HEK293 (cell line): ENCODE results near the gene SHBG.
"Not testable (repeated sequence)": the region's sequence is repeated elsewhere in the genome, so short reads cannot be mapped to it uniquely, and the experiment has no call there.

Source experiments
- CTCF ChIA-PET: fragments of 350-600 bp; formaldehyde crosslinking; extraction: SDS; loops from one replicate; lab custom pipeline; 2021; ENCODE audit warnings: antibody characterized with exemption; lab: Yijun Ruan, JAX
- POLR2A ChIA-PET: fragments of 300-600 bp; formaldehyde crosslinking; extraction: SDS; loops from one replicate; lab custom pipeline; 2020; ENCODE audit warnings: antibody characterized with exemption, inconsistent platforms; lab: Yijun Ruan, JAX
- H3K27ac ChIP-seq: fragments of 200-500 bp; sonication (Bioruptor generic); 2 replicates; pipeline ENCODE4 v1.5.1; 2014; ENCODE audit warnings: low read depth, low read length, control low read depth, inconsistent platforms; ENCODE audit errors: extremely low read depth
- H3K36me3 ChIP-seq, 2 experiments: fragments of 200-500 bp in 1 of 2; sonication (Bioruptor generic) in 1 of 2; 1 replicate in 1 of 2; 2 replicates in 1 of 2; pipeline ENCODE4 v1.5.1; 2014 to 2017; ENCODE audit warnings: inconsistent platforms in 2 of 2, low read length in 2 of 2; ENCODE audit not compliant: control insufficient read depth in 2 of 2, insufficient read depth in 1 of 2
- H3K4me1 ChIP-seq: fragments of 200-500 bp; sonication (Bioruptor generic); 2 replicates; pipeline ENCODE4 v1.5.1; 2014; ENCODE audit warnings: mild to moderate bottlenecking, low read length, inconsistent platforms; ENCODE audit not compliant: control insufficient read depth, insufficient read depth
- H3K4me3 ChIP-seq: 2 replicates; pipeline ENCODE4 v1.5.1; 2011; ENCODE audit warnings: low read depth, mild to moderate bottlenecking, control low read depth, low read length, moderate library complexity
- H3K9me3 ChIP-seq: fragments of 200-500 bp; sonication (Bioruptor generic); 2 replicates; pipeline ENCODE4 v1.5.1; 2014; ENCODE audit warnings: low read depth, low read length, inconsistent platforms; ENCODE audit not compliant: control insufficient read depth, insufficient read depth
- HOXA7 ChIP-seq: sonication (generic); formaldehyde crosslinking; IDR thresholded peaks from 2 replicates; pipeline ENCODE4 v1.8.1; 2022; ENCODE audit warnings: missing genetic modification reagents, borderline replicate concordance
- KLF10 ChIP-seq: fragments of 450-650 bp; IDR thresholded peaks from 2 replicates; pipeline ENCODE4 v1.5.1; 2018; ENCODE audit warnings: missing biosample characterization, mild to moderate bottlenecking, missing genetic modification characterization
- SCRT2 ChIP-seq: fragments of 450-650 bp; formaldehyde crosslinking; IDR thresholded peaks from 2 replicates; pipeline ENCODE4 v1.5.1; 2016; ENCODE audit warnings: missing biosample characterization, missing genetic modification characterization
- SETDB1 ChIP-seq: IDR thresholded peaks from one replicate; pipeline ENCODE4 v1.6.1; 2017; ENCODE audit warnings: mild to moderate bottlenecking, low read length, moderate library complexity, mixed read lengths; ENCODE audit not compliant: insufficient read length
- ZBTB7A ChIP-seq: fragments of 450-650 bp; formaldehyde crosslinking; IDR thresholded peaks from 2 replicates; pipeline ENCODE4 v1.5.1; 2016; ENCODE audit warnings: low read depth, missing biosample characterization, missing genetic modification characterization
- ZEB2 ChIP-seq: fragments of 450-650 bp; formaldehyde crosslinking; IDR thresholded peaks from 2 replicates; pipeline ENCODE4 v1.5.1; 2016; ENCODE audit warnings: missing biosample characterization, missing genetic modification characterization
- ZNF175 ChIP-seq: fragments of 450-650 bp; formaldehyde crosslinking; IDR thresholded peaks from 2 replicates; pipeline ENCODE4 v1.5.1; 2016; ENCODE audit warnings: missing biosample characterization, missing genetic modification characterization
- ZNF19 ChIP-seq: fragments of 450-650 bp; formaldehyde crosslinking; IDR thresholded peaks from 2 replicates; pipeline ENCODE4; 2016; ENCODE audit warnings: missing biosample characterization, missing genetic modification characterization, low read depth
- ZNF202 ChIP-seq: fragments of 450-650 bp; formaldehyde crosslinking; IDR thresholded peaks from 2 replicates; pipeline ENCODE4 v1.5.1; 2016; ENCODE audit warnings: missing biosample characterization, missing genetic modification characterization, borderline replicate concordance
- ZNF23 ChIP-seq: fragments of 450-650 bp; formaldehyde crosslinking; IDR thresholded peaks from 2 replicates; pipeline ENCODE4 v1.5.1; 2016; ENCODE audit warnings: missing biosample characterization, missing genetic modification characterization, borderline replicate concordance
- ZNF664 ChIP-seq: fragments of 450-650 bp; formaldehyde crosslinking; IDR thresholded peaks from 2 replicates; pipeline ENCODE4 v1.5.1; 2016; ENCODE audit warnings: missing biosample characterization, missing genetic modification characterization
- ZNF677 ChIP-seq: fragments of 450-650 bp; IDR thresholded peaks from 2 replicates; pipeline ENCODE4 v1.5.0; 2018; ENCODE audit warnings: missing biosample characterization, mild to moderate bottlenecking, missing genetic modification characterization, moderate library complexity
- ZNF776 ChIP-seq: fragments of 450-650 bp; formaldehyde crosslinking; IDR thresholded peaks from 2 replicates; pipeline ENCODE4 v1.5.0; 2017; ENCODE audit warnings: missing biosample characterization, missing genetic modification characterization, borderline replicate concordance
- ZNF777 ChIP-seq: fragments of 450-650 bp; formaldehyde crosslinking; IDR thresholded peaks from 2 replicates; pipeline ENCODE4 v1.5.1; 2017; ENCODE audit warnings: missing biosample characterization, missing genetic modification characterization, borderline replicate concordance
- TF ChIP-seq, protein P1 (sequence below): IDR thresholded peaks from 2 replicates; pipeline ENCODE4 v1.6.1; 2011; ENCODE audit warnings: mild to moderate bottlenecking, low read depth, low read length, borderline replicate concordance
- TF ChIP-seq, protein P2 (sequence below): fragments of 450-650 bp; formaldehyde crosslinking; IDR thresholded peaks from 2 replicates; pipeline ENCODE4 v1.5.1; 2016; ENCODE audit warnings: missing biosample characterization, missing genetic modification characterization

The SHBG gene

DNA sequence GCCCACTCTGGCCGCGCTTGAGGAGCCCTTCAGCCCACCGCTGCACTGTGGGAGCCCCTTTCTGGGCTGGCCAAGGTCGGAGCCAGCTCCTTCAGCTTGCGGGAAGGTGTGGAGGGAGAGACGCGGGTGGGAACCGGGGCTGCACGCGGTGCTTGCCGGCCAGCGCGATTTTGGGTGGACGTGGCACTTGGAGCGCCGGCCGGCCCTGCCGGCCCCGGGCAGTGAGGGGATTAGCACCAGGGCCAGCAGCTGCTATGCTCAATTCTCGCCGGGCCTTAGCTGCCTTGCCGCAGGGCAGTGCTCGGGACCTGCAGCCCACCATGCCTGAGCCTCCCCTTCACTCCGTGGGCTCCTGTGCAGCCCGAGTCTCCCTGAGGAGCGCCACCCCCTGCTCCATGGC, 10.8 kb downstream of the SHBG start:
- POLR2A ChIA-PET: interaction anchor here (0.6 to 2.2 kb wide), 3 partner anchors 14 to 46 kb away, joined by 4 to 10 read pairs (median 5); partner anchors contain the start of genes SAT2 and TP53
- H3K4me1 ChIP-seq: no peaks in the 10 kb centered on the region
- H3K4me3 ChIP-seq: no peak overlapping the region
- no peak for TF ChIP-seq ZNF677 (tag by site-specific recombination)
- TF ChIP-seq ZEB2: no peak
- no peak for TF ChIP-seq ZBTB7A (tag by site-specific recombination)
- TF ChIP-seq, protein P1, sequence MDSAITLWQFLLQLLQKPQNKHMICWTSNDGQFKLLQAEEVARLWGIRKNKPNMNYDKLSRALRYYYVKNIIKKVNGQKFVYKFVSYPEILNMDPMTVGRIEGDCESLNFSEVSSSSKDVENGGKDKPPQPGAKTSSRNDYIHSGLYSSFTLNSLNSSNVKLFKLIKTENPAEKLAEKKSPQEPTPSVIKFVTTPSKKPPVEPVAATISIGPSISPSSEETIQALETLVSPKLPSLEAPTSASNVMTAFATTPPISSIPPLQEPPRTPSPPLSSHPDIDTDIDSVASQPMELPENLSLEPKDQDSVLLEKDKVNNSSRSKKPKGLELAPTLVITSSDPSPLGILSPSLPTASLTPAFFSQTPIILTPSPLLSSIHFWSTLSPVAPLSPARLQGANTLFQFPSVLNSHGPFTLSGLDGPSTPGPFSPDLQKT: no peak
- no peak for TF ChIP-seq ZNF202 (tag by site-specific recombination)
- TF ChIP-seq SETDB1: no peak
- no peaks in the 10 kb centered on the region for H3K9me3 ChIP-seq
- CTCF ChIA-PET: interaction anchor here (1.4 to 2.8 kb wide), 2 partner anchors 8 to 47 kb away, joined by 5 to 17 read pairs; partner anchors contain the start of genes TP53 and WRAP53
- no peak overlapping the region for H3K27ac ChIP-seq
- no peaks in the 10 kb centered on the region for H3K36me3 ChIP-seq

GRCh38 chr17:7641635-7642034, 11.7 kb downstream of the SHBG start:
- not testable (repeated sequence) for H3K9me3 ChIP-seq, H3K4me1 ChIP-seq, H3K4me3 ChIP-seq, H3K27ac ChIP-seq, H3K36me3 ChIP-seq
- CTCF ChIA-PET: interaction anchor here (1.1 to 2.8 kb wide), 3 partner anchors 8 to 46 kb away, joined by 3 to 17 read pairs (median 5); partner anchors contain the start of genes TP53 and WRAP53
- POLR2A ChIA-PET: interaction anchor here (0.6 to 2.2 kb wide), 5 partner anchors 9 to 45 kb away, joined by 3 to 10 read pairs (median 4); partner anchors contain the start of genes ATP1B2, SAT2 and TP53

- POLR2A ChIA-PET: no interaction called here
- CTCF ChIA-PET: no interaction called here
- no peaks in the 10 kb centered on the region for H3K36me3 ChIP-seq
- no peaks in the 10 kb centered on the region for H3K4me1 ChIP-seq
- no peak overlapping the region for H3K4me3 ChIP-seq
- TF ChIP-seq ZNF19 (tag by site-specific recombination): no peak
- TF ChIP-seq, protein P2, sequence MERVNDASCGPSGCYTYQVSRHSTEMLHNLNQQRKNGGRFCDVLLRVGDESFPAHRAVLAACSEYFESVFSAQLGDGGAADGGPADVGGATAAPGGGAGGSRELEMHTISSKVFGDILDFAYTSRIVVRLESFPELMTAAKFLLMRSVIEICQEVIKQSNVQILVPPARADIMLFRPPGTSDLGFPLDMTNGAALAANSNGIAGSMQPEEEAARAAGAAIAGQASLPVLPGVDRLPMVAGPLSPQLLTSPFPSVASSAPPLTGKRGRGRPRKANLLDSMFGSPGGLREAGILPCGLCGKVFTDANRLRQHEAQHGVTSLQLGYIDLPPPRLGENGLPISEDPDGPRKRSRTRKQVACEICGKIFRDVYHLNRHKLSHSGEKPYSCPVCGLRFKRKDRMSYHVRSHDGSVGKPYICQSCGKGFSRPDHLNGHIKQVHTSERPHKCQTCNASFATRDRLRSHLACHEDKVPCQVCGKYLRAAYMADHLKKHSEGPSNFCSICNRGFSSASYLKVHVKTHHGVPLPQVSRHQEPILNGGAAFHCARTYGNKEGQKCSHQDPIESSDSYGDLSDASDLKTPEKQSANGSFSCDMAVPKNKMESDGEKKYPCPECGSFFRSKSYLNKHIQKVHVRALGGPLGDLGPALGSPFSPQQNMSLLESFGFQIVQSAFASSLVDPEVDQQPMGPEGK (tag by site-specific recombination): no peak
- no peak for TF ChIP-seq ZNF664 (tag by site-specific recombination)
- no peak for TF ChIP-seq HOXA7 (CRISPR knock-in tag)
- TF ChIP-seq ZNF777 (tag by site-specific recombination): no peak
- TF ChIP-seq SCRT2 (tag by site-specific recombination): no peak
- no peak for TF ChIP-seq ZEB2
- TF ChIP-seq ZNF776 (tag by site-specific recombination): no peak
- no peak for TF ChIP-seq ZNF23 (tag by site-specific recombination)
- no peak for TF ChIP-seq ZNF175
- no peak for TF ChIP-seq KLF10 (tag by site-specific recombination)
- TF ChIP-seq, all 188 proteins: peak for 0
- Histone ChIP-seq H3K9me3 (no peaks in the 10 kb centered on the region), H3K27ac (no peak overlapping the region)
Measured at GRCh38 chr17:7644775-7645174, 14.8 kb downstream of the SHBG start.
